G401 (cell line): ENCODE measurements around the gene PDE3B. TPM values are rescaled to one million over a fixed set of nuclear protein-coding genes. Genes with fewer than 3 reads are reported as not detected.
"Not testable (repeated sequence)": the region's sequence is repeated elsewhere in the genome, so short reads cannot be mapped to it uniquely, and the experiment has no call there.

Experiments
- DNase-seq: peaks from one replicate; pipeline ENCODE4 v3.0.0-alpha.2; 2015; ENCODE audit warnings: low spot score
- in situ Hi-C: cut with HindIII; loops from 2 replicates; pipeline ENCODE4 v1.10.0; 2016; ENCODE audit warnings: low sequenced_read_pairs, mixed read lengths
- total RNA-seq: library from RNA; depleted of rRNA; stranded (reverse); fragments of >200 nt; shearing (Covaris generic); gene quantifications from 2 replicates; pipeline ENCODE4 v1.2.3, GENCODE V29; 2014; rRNA removed

Gene PDE3B
- 6.5 and 9.8 TPM in 2 replicates for total RNA-seq

DNA sequence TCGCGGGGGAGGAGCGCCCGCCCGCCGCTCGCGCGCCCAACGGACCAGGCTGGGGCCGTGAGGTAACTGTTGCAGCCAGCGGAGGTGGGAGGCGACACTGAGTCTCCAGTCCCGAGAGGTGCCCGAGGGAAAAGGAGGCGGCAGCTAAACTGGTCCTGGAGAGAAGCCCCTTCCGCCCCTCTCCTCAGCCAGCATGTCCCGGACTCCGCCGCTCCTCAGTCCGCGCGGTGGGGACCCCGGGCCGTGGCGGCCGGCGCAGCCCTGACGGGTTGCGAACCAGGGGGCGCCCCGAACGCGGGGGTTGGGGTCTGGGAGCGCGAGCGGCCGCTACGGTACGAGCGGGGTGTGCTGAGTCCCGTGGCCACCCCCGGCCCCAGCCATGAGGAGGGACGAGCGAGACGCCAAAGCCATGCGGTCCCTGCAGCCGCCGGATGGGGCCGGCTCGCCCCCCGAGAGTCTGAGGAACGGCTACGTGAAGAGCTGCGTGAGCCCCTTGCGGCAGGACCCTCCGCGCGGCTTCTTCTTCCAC, at the start of gene PDE3B:
PDE3B (plus strand) TSS at position 108 of the 529 bp plus-strand sequence; CDS start at position 380, 272 bp downstream.
- DNase-seq: peak; percentile 83
- in situ Hi-C loops: no loop called here

DNA sequence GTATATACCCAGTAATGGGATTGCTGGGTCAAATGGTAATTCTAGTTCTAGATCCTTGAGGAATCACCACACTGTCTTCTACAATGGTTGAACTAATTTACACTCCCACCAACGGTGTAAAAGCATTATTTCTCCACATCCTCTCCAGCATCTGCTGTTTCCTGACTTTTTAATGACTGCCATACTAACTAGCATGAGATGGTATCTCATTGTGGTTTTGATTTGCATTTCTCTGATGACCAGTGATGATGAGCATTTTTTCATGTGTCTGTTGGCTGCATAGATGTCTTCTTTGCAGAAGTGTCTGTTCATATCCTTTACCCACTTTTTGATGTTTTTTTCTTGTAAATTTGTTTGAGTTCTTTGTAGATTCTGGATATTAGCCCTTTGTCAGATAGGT, 48.3 kb upstream of the PDE3B start:
- DNase-seq, in situ Hi-C loops: not testable (repeated sequence)

DNA sequence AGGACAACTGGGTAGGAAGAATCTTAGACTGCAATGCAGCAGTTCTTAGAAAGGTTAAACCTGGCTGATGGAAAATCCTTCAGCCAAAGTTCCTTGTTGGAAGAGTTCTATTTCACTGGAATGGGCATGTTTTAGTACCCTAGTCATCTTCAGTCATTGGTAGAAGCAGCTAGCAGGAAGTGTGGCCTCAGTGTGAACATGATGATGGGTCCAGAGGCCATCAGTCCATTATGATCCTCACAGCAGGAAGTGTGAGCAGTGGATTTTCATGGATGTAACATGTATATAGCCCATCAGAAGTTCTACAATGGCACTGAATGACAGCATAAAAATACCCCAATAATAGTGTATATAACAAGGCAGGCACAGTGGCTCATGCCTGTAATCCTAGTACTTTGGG, 35.9 kb upstream of the PDE3B start:
- no peak for DNase-seq
- in situ Hi-C loops: no loop called here

DNA sequence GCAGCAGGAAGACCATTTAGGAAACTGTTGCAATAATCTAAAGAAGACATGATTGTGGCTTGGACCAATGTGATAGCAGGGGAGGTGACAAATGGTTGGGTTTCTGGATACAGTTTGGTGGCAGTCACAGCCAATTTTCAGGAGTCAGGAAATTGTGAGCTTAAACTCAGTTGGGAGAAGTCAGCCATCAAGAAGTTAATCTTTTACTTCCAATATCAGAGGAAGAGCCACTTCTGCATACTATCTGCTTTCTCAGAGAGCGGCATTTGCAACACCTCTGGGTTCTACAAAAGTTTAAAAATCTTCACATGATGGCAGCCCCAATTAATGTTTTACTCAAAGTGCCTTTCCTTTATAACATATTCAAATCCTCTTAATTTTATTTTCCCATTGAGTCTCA, 33.7 kb upstream of the PDE3B start:
- no peak for DNase-seq
- in situ Hi-C loops: no loop called here

DNA sequence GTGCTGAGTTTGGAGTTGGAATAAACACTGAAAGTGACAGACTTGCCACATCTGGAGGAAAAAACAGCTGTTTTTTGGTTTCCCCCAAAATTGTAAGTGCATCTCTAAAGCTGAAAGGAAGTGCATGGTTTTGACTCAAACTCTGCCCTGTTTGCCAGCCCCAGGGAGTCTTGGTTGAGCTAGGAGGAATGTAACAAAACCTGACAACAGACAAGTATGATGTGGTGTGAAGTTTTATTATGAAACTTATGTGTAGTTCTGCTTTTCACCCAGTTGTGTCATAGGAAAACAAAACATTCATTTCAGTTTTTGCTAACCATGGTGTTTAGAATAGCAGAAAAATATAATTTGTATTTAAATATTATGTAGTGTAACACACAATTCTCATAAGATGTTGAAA, 31.7 kb upstream of the PDE3B start:
- no peak for DNase-seq
- in situ Hi-C loops: no loop called here

DNA sequence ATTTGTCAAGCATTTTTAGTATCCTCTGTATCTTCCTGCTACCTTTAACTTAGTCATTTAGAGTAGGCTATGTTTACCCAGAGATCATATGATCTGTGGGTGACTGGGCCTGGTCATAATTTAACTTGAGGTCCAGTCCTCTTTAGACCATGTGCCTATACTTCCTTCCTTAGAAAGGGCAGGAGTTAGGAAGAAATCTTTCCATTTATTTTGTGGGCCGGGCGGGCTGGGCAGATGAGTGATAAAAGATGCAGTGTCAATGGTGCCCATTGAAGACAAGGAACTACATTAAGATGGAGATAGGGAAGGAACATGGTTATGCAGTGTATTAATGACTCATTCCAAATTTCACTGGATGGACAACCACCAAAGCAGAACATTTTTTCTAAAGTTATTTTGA, 30.9 kb upstream of the PDE3B start:
- DNase-seq: no peak
- in situ Hi-C loops: no loop called here

DNA sequence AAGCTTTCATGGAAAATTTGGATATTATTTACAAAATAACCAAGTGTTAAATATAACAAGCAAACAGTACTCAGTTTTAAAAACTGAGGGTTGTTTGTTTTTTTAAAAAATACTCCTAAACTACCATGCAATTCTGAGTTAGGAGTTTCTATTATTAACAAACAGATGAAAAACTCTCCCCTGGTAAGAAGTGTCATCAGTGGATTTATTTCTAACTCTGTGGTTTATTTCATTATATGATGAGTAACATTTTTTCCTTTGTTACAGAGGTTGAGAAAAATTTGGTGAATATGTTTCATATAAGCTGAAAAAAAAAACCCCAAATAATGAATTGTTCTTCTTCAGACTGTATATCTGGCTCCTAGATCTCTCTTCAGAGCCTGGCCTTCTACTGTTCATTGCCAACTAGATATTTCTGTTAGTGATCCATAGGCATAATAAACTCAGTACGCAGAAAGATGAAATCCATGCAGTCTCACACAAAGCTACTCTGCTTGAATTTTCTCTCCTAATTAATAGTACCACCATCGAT, 29.4 kb upstream of the PDE3B start:
- no peak for DNase-seq
- in situ Hi-C loops: no loop called here

DNA sequence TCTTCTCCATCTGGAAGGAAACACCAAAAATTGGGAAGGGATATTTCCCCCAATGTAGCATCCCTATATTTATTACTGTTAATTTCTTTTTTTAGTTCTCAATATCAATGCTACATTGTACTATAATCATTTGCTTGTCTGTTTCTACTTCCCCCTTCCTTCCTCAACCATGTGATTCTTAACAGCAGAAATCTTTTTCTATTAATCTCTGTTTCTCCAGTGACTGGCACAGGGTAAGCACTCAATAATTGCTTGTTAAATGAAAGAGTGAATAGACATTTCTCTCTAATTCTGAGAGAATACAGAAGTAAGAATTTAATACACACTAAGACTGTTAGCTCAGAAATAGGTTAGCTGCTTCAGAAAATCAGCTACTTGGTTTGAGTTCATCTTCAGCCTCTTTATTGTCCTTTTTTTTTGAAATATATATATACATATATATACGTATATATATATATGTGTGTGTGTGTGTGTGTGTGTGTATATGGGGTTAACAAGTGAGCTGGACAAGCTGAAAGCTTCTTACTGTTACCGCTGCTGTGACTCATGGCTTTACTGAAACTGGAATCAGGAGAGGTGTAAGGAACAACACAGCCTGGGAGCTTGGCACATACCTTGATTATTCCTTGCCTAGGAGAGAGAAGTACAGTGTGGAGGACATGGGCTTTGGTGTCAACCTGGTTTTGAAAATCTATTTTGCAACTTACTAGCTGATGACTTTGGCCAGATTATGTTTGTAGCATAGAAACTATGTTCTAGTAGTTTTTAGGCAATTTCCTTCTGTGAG, 26.2 kb upstream of the PDE3B start:
- in situ Hi-C loops: no loop called here
- DNase-seq: no peak

DNA sequence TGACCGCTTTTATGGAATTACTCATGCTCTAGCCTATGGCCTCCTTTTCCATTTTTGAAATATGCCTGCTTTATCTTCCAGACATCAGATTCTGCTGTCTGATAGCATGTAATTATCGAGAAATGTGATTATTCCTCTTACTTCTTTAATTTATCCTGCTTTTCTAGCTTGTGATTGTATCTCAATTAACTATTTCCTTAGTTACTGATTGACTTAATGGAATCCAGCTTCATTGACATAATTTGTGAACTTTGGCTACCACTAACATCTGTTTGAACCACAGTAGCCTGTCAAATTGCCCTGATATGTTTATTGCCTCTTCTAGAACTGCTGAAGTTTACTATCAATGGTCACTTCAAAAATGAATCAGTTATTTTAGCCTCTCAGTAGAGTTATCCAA, 25.5 kb upstream of the PDE3B start:
- in situ Hi-C loops: no loop called here
- no peak for DNase-seq

DNA sequence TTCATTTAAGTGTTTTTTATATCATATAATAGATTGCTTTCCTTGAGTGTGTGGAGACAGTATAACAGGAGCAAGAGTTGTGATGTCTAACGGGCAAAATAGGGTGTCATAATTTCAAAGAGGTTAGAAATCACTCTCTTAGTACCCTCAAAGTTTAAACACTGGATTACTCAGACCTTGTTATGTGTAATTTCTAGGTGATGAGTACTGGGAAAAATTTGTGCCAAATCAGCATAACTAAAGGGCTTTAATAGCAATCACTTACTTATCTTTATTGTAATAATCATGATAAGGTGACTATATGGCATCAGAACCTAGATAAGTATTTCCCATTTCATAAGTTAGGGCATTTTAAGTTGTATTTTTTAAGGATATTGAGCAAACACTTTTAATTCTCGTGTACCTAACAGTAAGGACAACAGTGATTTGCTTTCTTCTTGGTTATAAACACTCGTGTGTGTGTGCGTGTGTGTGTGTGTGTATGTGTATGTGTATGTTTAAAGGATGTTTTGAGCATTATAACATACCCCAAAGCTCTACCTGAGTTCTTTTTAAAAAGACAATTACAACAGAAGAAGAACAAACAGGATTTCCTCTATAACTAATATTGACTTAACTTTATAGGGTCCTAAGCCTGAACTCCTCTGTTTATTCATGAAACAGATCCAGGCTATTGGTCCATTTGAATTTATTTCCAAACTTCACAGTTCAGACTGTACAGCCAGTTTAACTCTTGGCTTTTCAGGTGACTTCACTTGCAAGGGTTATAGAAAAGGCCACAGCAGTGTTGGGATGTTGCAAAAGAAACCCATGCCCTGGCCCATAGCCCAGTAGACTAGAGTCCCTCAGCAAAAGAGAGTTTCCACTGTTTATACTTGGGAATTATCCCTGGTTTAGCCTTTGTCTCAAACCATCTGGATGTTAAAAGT, 23.7 kb upstream of the PDE3B start:
- in situ Hi-C loops: no loop called here
- DNase-seq: no peak

DNA sequence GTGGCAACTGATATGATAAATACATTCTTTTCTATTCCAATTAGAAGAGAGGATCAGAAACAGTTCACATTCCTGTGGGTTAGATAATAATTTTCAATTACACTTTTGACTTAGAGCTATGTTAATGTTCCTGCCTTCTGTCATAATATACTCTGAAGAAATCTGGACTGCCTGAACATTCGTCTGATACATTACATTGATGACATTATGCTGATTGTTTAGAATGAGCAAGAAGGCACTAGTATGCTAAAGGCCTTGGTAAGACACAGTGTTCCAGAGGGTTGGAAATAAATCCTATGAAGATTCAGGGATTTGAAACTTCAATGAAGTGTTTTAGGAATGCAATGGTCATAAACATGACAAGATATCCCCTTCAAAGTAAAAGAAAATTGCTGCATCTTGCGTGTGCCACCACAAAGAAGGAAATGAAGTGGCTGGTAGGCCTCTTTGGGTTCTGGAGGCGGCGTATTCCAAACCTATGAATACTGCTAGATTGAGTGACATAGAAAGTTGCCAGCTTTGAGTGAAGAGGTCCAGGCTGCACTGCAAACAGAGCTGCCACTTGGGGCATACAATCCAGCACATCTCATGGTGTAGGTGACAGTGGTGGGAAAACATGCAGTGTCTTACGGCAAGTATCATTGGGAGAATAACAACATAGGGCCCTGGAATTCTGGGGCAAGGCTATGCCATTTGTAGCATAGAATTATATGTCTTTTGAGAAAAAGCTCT, 21.2 kb upstream of the PDE3B start:
- in situ Hi-C loops: no loop called here
- DNase-seq: no peak

DNA sequence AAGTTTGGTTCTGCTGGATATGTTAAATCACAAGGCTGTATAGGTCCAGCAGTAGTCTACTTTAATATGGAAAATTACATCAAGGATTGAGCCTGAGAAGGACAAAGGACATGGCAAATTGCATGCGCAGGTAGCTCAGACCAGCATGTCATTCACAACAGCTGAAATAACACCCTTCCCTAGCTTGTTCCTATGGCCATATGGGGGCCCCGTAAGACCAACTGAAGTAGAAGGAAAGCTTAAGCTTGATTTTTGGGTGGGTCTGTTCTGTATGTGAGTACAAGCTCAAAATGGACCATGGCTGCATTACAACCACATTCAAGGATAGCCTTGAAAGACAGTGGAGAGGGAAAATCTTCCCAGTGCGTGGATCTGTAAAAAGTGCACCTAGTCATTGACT, 20.6 kb upstream of the PDE3B start:
- in situ Hi-C loops: no loop called here
- DNase-seq: no peak

DNA sequence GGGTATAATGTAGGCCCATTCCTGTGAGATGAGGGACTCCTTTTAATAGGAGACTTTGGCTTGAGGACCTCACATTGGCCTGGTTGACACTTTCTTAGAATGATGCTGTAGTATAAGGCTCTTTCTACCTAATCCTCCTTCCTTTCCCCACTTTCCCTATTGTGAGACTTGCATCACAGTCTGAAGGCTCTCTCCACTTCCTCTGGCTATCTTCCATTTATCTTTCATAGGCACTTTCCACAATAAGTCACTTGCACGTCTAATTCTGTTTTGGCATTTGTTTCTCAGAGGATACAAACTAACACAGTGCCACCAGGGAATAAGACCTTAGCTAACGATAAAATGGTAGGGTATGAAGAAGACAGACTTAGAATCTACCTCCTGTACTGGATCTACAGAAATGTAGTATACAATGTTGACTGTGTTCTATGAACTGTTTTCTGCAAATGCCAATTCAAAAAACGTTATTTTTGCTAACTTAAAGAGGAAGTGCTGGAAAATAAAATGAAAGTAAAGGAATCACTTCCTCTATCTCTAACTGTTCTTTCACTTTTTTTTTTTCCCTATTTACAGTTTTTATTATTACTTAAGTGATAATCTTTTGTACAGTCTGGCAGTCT, 17.9 kb upstream of the PDE3B start:
- in situ Hi-C loops: no loop called here
- no peak for DNase-seq

DNA sequence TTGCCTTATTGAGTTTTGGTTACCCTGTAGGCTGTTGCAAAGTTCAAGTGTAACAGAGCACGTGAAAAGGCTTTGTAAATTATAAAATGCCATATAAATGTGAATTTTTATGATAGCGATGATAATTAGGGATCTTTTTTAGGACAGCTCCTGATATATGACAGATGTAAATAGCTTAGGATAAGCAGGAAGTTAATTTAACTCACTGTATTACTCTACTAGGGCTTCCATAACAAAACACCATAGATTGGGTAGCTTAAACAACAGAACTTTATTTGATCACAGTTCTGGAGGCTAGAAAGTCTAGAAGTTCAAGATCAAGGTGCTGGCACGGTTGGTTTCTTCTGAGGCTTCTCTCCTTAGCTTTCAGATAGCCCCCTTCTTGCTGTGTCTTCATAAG, 17.0 kb upstream of the PDE3B start:
- in situ Hi-C loops: no loop called here
- no peak for DNase-seq

DNA sequence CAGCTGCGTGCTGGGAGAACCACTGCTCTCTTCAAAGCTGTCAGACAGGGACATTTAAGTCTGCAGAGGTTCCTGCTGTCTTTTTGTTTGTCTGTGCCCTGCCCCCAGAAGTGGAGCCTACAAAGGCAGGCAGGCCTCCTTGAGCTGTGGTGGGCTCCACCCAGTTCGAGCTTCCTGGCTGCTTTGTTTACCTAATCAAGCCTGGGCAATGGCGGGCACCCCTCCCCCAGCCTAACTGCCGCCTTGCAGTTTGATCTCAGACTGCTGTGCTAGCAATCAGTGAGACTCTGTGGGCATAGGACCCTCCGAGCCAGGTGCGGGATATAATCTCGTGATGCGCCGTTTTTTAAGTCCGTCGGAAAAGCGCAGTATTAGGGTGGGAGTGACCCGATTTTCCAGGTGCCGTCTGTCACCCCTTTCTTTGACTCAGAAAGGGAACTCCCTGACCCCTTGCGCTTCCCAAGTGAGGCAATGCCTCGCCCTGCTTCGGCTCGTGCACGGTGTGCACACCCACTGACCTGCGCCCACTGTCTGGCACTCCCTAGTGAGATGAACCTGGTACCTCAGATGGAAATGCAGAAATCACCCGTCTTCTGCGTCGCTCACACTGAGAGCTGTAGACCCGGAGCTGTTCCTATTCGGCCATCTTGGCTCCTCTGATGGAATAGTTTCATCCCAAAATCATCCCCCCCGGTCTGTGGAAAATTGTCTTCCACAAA, 9.9 kb upstream of the PDE3B start:
- in situ Hi-C loops, DNase-seq: not testable (repeated sequence)

DNA sequence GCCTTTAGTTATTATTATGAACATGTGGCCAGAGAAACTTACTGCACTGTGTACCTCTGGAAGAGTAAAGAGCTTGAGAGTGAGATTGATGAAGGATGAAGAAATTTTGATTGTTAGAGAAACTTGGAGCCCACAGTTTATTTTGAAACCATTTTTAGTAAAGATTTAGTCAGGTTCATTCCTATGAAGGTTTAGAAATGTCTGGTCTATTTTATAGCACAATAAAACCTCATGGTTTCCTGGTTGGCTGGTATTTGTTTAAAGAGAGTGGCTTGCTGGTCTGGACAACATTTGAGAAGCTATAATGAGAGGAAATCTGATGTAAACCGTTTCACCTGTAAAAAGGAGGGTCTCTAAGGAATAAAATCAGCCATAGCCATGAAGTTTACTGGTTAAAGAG, 8.8 kb upstream of the PDE3B start:
- no peak for DNase-seq
- in situ Hi-C loops: no loop called here

DNA sequence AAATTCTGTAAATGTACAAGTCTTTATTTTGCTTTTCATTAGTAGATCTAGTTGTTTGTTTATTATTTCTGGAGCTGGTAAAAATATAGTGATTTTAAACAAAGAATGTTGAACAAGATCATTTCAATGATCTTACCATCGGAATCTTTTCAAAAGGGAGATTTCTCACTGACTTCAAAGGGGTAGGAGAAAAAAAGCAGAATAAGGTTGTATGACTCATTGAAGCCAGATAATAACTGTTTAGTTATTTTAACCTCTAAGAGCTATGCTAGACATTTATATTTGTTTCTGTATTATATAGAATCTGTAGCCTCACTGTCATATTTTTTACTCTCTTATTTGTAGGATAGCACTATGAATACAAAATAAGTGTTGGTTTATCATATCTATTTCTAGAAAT, 8.1 kb upstream of the PDE3B start:
- DNase-seq: no peak
- in situ Hi-C loops: no loop called here

DNA sequence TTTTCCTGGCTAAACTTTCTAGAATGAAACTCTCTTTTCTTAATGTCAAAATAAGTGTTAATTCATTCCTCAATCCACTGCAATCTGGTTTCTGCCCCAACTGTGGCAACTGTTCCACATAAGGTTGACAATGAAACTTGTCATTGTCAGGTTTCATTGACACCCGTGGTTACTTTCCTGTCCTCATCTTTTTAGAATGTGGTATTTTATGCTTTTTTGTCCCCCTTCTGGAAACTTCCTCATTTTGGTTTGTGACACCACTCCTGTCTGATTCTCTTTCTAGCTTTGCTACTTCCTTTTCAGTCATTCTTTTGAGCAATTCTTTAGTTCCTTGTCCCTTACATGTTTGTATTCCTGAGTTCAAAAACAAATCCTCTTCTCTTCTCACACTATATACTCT, 7.5 kb upstream of the PDE3B start:
- no peak for DNase-seq
- in situ Hi-C loops: no loop called here
